HPDE6-E6E7 (cell line): ENCODE data around the gene RAD23B.

Experiments used
- DNase-seq: peaks from one replicate; pipeline ENCODE4 v3.0.0; 2011; ENCODE audit warnings: missing footprints; ENCODE audit errors: extremely low spot score

RAD23B gene

DNA sequence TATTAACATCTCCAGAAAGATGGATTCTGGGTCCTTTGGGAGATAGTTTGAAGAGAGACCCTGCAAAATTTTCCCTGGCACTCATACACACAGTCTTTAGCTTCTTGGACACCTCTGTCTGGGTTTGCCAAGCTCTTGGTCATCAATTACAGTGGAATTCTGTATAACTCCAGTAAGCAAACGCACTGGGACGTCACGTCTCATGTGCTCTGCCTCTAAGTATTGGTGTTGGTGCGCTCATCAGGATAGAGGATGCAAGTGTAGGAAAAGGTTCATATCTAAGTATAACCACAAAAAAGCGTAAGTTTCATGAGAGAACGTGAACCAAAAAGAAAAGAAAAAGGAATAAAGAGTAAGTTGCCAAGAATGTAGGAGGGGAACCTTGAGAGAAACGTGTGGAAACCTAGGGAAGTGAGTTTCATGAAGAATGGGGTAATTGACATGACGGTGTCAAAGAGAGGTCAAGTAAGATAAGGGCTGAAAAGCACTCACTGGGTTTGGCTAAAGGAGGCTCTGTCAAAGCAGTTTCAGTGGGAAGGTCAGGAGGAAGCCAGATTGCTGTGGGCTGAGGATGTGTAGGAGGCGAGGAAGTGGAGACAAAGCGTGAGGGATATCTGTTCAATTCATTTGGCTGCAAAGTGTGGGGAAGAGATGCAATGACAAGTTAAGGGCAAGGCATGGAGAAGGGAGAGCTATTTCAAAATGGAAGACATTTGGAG lies 92.7 kb downstream of the RAD23B start:
- DNase-seq, result no peak

- DNase-seq, result no peak
Observed at GRCh38 chr9:107378006-107378405, 94.9 kb downstream of the RAD23B start.
